ENCODE measurements around the gene FGF6.
"Not testable (repeated sequence)": the region's sequence is repeated elsewhere in the genome, so short reads cannot be mapped to it uniquely, and the experiment has no call there.

FGF6 gene

DNA sequence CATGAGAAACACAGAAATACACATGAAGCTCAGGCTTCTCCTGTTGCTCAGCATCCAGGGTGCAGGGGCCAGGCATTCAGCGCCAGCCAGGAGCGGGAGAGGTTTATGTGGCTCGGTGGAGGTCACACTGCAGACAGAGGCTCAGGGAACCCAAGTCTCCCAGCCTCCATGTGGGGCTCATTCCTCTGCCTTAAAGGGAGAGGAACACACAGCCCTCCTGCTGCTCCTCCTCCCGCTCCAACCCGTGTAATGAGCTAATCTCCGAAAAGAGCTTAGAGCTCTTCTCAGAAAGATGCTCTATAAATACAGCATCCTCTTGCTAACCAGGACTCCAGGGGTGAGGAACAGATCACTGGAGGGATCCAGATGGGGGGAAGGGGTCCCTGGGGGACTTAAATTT is 28.2 kb downstream of the FGF6 start:
- FAIRE-seq: no peak

DNA sequence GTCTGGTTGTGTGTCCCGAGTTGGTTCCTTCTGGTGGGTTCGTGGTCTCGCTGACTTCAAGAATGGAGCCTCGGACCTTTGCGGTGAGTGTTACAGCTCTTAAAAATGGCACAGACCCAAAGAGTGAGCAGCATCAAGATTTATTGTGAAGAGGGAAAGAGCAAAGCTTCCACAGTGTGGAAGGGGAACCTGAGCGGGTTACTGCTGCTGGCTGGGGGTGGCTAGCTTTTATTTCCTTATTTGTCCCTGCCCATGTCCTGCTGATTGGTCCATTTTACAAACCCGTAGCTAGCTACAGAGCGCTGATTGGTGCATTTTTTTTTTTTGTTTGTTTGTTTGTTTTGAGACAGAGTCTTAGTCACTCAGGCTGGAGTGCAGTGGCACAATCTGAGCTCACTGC is 29.3 kb downstream of the FGF6 start:
- no peak for FAIRE-seq

DNA sequence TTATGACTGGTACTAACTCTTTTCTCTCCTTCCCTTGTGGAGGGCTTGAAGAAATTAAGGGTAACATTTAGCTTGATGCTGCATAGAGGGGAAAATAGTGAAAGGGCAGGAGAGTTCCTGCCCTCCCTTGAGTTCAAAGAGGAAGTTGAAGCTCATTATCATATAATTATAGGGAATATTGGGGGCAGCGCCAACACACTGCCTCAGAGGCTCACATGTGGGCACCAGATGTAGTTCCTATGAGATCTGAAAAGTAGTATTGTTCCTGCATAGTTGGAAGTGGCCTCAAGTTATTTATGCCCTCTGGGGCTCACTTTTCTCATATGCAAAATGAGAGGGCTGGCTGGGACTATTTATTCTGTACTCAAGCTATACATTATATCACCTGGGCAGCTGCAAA is 33.1 kb downstream of the FGF6 start:
- no peak for FAIRE-seq

DNA sequence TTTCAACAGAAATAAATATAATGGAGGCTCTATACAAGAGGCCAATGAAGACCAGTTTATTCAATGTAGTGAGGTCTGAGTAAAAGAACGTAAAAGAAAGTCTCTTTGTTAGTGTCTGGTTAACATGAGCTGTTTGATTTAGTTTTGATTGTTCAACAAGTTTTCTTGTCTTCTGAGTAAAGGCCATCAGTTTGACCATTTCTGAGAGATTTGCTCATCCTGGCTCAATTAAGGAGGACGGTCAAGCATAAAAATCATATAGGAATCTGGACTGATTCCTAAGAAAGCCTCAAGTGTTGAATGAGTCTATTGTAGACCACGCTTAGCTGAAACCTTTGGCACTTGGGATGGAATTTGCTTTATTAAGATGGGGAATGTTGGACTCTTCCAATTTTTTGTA is 33.6 kb downstream of the FGF6 start:
- FAIRE-seq: no peak

DNA sequence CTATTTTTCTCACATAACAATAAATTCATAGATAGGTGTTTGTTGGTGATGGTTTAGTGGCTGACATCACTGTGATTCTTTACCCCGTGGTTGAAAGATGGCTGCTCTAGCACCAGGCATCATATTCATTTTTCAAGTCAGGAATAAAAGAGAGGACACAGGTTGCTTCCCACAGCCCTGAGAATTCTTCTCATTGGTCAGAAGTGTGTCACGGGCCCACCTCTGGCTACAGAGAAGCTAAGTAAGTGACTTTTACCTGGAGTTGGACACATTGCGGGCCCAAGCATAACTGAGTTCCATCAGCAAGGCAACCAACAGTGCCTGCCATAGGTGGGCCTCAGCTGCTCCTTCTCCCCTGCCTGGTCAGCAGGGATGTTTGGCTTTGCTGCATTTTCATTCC is 38.5 kb downstream of the FGF6 start:
- no peak for FAIRE-seq

DNA sequence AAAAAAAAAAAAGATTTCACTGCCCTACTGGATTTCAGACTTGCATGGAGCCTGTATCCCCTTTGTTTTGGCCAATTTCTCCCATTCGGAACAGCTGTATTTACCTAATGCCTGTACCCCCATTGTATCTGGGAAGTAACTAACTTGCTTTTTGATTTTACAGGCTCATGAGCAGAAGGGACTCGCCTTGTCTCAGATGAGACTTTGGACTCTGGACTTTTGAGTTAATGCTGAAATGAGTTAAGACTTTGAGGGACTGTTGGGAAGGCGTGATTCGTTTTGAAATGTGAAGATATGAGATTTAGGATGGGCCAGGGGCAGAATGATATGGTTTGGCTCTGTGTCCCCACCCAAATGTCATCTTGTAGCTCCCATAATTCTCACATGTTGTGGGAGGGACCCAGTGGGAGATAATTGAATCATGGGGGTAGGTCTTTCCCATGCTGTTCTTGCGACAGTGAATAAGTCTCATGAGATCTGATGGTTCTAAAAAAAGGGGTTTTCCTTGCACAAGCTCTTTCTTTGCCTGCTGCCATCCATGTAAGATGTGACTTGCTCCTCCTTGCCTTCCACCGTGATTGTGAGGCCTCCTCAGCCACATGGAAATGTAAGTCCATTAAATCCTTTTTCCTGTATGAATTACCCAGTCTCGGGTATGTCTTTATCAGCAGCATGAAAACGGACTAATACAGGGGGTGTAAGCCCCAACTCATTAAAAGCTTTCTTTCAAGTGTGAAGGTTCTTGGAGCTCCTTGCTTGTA is 40.6 kb downstream of the FGF6 start:
- FAIRE-seq: not testable (repeated sequence)

DNA sequence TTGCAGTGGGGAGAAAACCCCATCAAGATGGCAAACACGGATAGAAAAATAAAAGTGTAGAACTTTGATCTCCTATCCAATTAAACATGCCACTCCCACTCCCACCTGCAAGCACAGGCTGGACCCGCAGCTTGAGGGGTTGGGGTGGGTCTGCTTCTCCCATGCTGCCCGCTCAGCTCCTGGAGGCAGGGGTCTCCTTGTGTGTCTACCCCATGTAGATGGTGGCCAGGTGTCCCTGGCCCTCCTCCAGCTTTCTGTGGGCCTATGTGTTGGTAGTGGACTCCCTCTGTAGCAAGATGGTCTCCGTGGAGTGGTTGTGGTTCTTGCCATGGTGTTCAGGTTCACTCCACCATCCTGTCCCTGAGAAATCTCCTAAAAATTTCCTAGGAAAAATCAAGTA is 42.6 kb downstream of the FGF6 start:
- no peak for FAIRE-seq

DNA sequence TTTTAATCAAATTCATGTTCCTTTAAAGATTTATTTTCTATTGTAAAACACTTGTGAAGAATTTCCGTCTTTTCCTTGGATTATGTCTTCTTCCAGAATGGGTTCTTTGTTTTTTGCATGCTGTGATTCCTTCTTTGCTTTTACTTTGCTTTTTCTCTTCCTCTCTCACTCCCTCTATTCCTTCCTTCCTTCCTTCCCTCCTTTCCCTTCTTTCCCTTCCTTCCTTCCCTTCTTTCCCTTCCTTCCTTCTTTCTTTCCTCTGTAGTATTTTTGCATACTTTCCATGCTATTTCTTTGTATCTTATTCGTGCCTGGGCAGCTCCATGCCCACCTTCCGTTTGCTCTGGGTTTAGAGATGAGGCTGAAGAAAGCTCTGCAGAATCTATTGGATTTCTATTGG is 44.5 kb downstream of the FGF6 start:
- no peak for FAIRE-seq

DNA sequence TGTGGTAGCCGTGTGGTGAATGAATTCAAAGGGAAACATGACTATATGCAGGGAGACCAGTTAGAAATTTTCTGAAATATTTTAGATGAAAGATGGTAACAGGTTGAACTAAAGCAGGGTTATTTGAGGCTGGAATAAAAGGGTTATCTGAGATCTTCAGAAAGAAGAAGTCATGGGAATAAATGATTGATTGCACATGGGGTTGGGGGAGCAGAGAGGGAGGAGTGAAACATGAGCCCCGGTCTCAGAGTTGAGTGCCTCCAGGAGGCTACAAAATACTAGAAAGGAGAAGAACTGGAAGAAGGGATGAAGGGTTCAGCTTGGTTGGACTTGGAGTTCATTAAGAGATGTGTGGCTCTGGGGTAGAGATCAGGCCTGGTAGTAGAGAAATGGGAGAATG is 49.8 kb downstream of the FGF6 start:
- no peak for FAIRE-seq

DNA sequence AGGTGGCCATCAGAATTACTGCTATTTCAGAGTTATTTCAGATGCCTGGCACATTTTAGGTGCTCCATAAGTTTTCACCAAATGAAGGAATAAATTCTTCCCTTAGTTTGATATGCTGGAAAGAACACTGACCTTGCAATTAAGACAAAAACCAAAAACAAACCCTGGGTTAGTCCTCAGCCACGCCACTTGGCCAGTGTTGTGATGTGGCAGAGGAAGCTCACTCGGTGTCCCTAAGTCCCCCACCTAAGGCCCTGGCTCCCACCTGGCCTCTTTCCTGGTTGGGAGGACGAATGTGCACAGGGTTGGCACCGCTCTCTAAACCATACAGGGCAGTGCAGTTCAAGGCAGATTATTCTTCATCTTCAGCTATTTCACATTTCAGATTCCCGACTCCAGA is 52.4 kb downstream of the FGF6 start:
- no peak for FAIRE-seq

DNA sequence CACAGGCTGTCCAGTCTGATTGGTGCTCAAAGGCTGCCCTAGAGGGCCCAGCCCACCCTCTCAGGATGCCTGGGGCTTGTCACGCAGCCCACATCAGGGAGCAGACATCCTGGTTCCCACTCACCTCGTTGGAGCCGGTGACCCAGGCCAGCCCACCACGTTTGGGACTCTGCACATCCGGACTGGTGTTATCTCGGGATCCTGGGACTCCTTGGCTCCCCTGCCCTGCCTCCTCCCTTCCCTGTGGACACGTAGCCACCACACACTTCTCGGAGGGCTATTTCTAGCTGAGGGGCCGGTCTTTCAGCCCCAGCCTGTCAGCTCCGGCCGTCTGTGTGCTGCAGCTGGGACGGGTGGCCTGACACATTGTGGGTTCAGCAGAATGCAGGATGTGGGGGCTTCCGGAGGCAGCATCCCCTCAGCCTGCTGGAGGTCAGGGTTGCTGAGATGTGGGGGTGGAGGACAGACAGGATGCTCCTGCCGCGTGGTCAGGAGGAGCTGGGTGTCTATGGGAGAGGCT is 53.3 kb downstream of the FGF6 start:
- FAIRE-seq: no peak

DNA sequence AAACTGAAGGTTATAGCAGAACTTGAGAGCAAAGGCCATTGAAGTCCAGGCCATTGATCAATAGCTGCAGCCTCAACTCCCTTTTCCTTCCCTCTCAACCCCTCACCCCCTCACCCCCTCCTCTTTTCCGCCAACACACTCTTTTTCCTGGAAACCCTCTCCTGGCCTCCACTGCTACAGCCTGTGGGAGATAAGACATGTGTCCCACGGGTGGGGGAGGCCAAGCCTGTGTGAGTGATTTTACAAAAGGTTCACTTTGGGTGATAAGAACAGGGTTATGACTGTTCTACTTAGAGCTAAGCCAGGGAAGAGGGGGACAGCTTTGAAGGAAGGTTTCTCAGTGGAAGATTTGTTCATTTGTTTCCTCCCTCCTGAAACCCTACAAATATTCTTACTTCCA is 57.0 kb downstream of the FGF6 start:
- no peak for FAIRE-seq

DNA sequence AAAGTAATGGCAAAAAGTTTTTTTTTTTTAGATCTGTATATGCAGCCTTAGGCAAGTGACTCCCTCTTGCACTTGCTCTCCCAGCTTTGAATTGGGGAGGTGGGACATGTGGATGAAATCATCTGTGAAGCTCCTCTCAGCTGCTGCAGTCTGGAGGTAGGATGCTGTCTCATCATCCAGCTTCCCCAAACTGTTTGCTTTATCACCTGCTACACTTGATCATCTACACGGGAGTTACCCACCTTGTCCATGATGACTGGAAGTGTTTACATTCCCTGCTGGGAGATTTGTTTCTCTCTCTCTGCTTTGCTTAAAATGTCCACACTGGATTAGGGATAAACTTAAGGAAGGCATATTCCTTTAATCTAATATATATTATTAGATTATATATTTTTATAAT is 57.6 kb downstream of the FGF6 start:
- FAIRE-seq: no peak

DNA sequence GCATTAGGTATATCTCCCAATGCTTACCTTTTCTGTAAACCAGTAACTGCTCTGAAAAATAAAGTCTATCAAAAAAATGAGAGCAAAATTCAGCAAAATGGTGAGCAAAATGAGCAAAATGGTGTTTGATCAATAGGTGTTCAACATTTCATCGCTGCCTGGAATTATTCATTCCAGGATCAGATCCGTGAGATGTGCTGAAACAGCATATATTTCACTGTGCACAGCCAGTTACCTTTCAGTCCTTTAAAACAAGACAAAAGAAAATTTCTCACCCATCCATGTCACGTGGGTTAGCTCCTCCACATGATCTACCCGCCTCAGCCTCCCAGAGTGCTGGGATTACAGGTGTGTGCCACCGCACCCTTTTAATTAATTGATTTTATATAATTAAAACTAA is 58.0 kb downstream of the FGF6 start:
- FAIRE-seq: no peak

DNA sequence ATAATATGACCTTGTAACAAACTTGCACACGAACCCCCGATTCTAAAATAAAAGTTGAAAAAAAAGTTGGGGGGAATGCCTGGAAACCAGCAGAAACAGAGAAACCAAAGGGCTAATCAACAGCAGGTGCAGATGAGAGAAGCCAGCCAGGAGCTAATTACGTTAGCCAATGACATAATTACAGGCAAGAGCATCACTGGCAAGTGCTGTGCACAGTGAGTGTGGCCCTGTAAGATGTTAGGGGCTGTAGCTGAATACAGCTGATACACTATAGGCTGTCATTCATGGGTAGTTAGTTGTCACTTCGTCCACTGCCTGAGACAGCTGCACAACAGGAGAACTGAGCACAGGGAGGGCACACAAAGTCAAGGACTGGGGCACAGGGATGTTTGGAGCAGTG is 58.8 kb downstream of the FGF6 start:
- no peak for FAIRE-seq
